ENCODE measurements around the gene C11orf21.

GRCh38 chr11:2261436-2262230 lies 40.1 kb downstream of the C11orf21 start:
- TF ChIP-seq, protein P1, sequence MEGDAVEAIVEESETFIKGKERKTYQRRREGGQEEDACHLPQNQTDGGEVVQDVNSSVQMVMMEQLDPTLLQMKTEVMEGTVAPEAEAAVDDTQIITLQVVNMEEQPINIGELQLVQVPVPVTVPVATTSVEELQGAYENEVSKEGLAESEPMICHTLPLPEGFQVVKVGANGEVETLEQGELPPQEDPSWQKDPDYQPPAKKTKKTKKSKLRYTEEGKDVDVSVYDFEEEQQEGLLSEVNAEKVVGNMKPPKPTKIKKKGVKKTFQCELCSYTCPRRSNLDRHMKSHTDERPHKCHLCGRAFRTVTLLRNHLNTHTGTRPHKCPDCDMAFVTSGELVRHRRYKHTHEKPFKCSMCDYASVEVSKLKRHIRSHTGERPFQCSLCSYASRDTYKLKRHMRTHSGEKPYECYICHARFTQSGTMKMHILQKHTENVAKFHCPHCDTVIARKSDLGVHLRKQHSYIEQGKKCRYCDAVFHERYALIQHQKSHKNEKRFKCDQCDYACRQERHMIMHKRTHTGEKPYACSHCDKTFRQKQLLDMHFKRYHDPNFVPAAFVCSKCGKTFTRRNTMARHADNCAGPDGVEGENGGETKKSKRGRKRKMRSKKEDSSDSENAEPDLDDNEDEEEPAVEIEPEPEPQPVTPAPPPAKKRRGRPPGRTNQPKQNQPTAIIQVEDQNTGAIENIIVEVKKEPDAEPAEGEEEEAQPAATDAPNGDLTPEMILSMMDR (IDR thresholded peaks at IDR 0.05): no peak
- TF ChIP-seq POLR2A (IDR thresholded peaks at IDR 0.05): no peak
- TF ChIP-seq EP300 (IDR thresholded peaks at IDR 0.05): no peak
